Right renal cortex interstitium (tissue), 3 donors: ENCODE measurements around the gene PLCB1. TPM values are rescaled to one million over a fixed set of nuclear protein-coding genes. Genes with fewer than 3 reads are reported as not detected.
"Not testable (repeated sequence)": the region's sequence is repeated elsewhere in the genome, so short reads cannot be mapped to it uniquely, and the experiment has no call there.

Experiments
- DNase-seq, 3 donors: peaks; one replicate each; pipeline ENCODE4 v3.0.0-alpha.2; 2013; ENCODE audit warnings: low read depth in 3 of 3, low spot score in 2 of 3
- polyA plus RNA-seq, 3 donors: library from polyadenylated mRNA; unstranded; fragments of 120-200 nt; gene quantifications; one replicate each; pipeline ENCODE4 v1.2.1, GENCODE V29; 2013; ENCODE audit not compliant: insufficient read length in 3 of 3

The PLCB1 gene
- polyA plus RNA-seq, 3 donors, result 42.8 to 54.2 (median 51.5) TPM

DNA sequence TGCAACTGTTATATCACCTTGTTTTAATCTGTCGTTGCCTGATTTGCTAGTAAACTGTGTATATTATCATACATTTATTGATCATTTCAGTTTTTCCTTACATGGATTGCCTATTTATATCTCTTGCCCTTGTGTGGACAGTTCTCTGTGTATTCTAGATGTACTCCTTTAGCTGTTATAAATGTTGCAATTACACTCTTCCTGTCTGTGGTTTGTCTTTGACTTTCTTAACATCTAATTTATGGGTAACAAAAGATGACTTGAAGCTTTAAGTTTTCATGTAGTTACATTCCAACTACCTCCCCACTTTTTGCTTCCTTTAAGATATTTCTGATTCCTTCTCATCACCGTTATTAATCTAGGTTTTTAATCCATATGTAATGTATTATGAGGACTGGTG lies 22.6 kb downstream of the PLCB1 start:
- no peak for DNase-seq

DNA sequence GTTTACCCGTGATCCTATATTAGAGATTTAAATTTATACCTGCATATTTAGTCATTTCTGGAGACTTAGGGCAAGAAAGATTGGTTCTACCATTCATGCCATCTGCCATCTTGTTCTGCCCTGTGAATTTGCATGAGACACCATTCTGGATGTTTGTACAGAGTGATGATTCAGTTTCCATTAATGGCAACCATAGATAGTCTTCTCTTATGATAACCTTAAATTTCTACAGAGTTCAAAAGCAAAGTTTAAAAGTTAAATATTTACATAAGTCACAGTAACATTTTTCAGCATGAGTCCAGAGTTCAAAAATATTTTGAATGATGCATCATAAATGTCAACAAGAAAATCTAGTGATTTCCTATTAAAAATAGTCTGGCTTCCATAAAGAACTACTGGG lies 23.2 kb downstream of the PLCB1 start:
- DNase-seq, result no peak

DNA sequence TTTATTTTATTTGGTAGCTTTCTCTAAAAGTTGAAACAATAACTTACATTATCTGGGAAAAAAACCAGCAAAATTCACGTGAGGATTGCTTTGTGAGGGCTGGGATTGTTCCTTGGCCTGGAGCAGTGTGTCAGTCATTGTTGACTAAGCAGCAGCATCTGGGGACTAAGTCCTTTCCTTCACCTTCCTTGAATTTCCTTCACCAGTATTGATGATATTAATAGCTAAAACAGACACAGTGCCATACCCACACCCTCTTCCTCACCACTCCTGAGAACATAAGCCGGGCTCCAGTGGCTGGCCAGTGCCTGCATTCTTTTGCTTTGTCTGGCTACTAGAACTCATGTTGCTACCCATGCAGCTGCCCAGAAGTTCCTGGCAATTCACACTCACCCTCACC lies 23.7 kb downstream of the PLCB1 start:
- DNase-seq, result no peak

- no peak for DNase-seq
Observed at GRCh38 chr20:8156235-8157079, 24.4 kb downstream of the PLCB1 start.

- not testable (repeated sequence) for DNase-seq
Observed at GRCh38 chr20:8159217-8159616, 27.2 kb downstream of the PLCB1 start.

DNA sequence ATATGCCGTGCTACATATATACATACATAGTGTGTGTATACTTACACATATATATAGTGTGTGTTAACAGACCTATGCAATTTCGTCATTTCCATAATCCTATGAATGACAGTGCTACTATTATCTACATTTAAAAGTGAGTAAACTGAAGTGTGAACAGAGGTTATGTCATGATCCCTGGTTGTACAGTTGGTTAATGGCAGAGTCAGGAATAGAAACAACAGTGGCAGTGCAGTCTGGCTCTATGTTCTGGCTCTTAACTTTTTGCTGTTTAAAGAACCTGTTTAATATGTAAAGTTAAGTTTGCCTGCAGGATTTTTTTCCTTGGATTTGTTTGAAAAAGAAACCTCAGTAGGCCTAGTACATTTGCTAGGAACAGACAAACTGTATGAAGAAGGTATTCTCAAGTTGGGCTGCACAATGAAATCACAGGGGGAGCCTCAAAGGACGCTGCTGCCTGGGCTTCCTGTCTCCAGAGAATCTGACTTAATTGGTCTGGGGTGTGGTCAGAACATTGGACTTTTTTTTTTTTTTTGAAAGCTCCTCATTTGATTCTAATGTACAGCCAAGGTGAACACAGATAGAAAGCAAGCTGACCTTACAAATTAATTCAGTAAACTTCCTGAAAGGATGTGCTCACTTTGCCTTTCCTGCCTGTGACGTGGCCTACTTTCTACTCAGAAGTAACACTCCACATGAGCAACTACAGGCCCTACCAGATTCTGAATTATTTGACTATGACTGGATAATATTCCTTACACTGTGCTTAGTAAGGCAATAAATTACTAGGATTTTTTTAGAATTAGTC lies 29.4 kb downstream of the PLCB1 start:
- no peak for DNase-seq

DNA sequence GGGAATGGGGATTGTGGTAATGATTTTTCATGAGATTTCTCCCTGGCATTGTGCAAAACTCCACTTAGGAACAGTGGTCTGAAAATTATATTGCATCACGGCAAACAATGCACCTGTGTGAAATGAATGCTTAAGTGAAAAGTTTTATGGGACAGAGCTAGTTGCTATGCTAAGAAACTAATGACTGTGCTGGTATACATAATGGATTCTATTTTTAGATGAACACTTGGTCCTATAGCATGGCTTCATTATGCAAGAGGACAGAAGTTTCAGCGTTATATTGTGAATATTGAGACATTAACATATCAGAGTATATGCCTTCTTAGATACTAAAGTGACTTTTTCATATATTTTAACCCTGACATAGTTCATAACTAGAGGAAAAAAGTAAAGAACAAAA lies 30.5 kb downstream of the PLCB1 start:
- DNase-seq, result no peak

DNA sequence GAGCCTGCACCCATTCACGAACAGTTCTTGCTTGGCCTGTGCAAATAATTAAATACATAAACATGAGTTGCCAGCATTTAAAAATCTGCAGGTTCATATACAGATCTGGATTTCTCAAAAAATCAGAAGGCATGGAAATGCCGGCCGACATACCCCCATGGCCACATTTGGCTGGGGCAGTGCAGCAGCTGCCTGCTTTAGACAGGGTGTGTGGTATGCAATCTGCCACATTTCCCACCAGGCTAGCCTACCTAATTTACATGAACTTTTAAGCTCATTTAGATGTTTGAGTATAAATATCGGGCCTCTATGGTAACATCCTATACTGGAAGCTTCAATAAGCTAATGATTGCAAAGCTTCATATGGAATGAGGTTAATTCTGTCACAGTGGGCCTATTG lies 31.5 kb downstream of the PLCB1 start:
- DNase-seq, result no peak

DNA sequence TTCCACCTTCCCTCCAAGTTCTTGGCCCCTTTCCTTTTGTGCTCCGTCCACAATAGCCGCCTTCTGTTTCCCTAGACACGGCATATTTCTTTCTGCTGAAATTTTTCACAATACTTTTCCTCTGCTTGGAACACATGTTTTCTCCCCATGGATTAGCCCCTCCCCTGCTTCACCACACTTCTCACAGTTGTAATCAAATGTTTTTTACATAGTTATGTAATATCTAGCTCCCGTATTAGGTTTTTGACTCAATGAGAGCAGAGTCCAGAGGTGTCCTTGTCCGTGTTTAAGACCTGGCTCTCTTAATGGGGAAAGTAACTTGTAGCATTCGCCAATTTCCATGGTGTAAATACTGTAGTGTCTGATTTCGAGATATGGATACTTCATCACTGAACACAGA lies 34.7 kb downstream of the PLCB1 start:
- DNase-seq, result no peak

DNA sequence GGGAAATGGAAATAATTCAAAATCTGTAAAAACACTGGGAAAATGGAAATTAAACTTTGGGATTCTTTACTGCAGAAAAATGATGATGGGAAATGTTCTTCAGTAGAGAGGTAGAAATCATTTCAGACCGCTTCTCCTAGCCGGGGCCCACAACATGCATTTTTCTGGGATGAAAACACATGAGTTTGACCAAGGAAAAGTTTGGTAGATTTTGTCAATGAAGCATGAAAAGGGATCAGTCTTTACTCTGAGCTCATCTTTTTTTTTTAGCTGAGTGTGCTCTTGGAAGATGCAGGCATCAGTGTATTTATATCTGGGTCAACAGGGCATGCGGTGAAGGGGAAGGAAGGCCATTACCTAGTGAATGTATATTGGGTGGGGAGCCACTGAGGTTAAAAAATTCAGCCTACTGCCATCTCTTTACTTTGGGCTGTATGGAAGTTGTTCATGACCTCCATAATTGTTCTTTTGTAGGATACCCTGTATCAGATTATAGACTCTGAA lies 36.8 kb downstream of the PLCB1 start:
- DNase-seq, result no peak

DNA sequence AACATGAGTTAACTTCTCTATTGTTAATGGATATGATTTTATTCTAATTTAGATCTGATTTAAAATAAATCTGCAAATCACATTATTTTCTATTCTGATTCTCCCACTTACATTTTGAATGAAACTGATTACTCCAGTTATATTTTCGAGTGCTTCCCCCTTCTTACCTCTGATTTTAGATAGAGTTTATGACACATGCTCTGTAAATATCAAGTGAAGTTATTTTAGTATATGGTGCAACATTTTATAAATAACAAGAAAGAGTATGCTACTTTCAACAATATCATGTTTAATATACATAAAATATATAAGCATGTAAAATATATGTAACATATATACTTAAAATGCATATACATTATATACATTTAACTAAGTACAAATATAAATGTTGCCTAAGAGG lies 38.9 kb downstream of the PLCB1 start:
- no peak for DNase-seq

GRCh38 chr20:8172191-8172590 lies 40.1 kb downstream of the PLCB1 start:
- DNase-seq, result no peak

DNA sequence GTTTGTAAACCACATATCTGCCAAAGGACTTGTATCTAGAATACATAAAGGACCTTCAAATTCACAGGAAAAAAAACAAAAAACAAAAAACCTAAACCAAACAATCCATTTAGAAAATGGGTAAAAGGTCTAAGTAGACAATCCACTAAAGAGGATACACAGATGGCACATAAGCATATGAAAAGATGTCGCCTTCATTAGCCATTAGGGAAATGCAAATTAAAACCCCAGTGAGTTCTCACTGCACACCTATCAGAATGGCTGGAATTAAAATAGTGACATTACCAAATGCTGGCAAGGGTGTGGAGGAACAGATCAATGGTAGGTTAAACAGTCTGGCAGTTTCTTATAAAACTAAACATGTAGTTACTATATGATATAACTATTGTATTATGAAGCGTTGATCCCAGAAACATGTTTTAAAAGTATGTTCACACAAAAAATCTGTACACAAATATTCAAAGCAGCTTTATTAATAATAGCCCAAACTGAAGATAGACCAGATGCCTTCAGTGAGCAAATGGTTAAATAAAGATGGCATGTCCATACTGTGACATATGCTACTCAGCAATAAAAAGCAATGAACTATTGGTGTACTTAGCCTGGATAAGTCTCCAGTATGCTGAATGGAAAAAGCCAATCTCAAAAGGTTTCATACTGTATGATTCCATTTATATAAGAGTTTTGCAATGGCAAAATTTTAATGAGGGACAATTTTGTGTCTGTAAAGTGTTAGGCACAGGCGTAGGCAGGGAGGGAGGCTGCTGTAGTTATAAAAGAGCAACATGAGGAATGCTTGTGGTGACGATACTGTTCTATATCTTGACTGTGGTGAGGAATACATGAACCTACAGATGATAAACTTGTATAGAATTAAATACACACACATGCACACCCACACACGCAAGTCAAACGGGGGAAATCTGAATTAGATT lies 43.9 kb downstream of the PLCB1 start:
- no peak for DNase-seq

DNA sequence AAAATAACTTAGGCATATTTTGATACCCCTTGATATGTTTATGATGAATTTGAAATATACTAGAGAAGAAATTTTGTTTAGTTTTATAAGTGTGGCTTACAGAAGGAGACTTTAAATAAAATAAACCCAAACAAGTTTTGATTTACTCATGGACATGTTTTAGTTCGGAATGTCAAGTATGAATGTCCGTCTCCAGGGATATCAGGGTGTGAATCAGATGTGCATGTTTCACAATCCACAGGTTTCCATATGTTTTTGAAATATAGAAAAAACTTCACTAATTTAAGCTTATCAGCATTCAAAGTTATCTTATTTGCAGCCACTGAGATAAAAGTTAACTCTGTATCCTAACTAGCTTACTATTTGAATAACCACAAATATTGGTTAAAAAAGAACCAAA lies 51.5 kb downstream of the PLCB1 start:
- no peak for DNase-seq

DNA sequence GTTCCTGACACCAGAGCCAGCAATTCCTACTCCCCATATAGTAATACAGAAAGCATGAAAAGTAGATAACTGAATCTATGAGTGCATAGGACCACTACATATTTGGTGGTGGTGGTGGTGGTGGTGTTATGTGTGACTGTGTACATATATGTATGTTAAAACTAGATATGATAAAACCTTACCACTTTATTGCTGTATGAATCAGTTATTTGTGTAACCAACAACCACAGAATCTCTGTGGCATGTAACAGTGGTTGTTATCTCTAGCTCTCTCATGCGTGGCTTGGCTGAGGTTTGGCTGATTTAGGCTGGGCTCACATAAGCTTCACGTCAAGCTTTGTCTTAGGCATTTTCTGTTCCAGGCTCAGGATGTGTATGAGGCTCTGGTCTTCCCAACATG lies 55.7 kb downstream of the PLCB1 start:
- no peak for DNase-seq

DNA sequence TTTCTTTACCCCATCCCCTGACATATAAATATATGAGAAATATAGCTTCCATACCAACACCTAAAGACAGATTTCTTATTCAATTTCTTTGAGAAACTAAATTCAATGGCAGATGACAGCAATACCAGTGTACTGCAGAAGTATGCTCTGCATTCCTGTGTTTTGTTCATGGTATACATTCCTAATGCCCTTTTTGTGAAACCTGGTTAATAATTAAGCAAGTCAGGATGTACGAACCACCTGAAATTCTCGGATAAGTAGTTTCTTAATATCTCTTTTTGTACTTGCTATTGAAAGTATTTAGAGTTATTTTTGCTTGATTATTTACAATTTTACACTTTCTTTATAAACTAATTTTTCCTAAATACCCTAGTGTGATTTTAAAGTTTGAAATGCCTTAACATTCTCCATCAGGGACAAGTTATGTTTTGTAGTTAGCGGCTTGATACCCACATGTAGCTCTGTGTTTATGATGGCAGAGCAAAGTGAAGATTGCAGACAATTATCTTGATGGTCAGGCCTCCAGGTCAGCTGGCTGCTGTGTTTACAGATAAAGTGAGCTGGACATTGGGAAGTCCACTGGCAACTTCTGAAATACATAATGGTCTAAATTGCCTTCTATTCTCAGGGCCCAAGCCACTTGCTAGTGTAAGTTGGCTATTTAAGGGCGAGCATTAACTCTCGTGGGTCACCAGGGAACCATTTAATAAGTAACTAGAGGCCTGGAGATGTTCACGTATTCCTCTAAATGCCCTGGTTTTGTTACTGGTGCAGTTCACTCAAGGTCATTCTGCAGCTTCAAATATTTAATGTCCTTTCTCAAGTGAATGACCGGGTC lies 58.2 kb downstream of the PLCB1 start:
- no peak for DNase-seq

GRCh38 chr20:8194721-8195120 lies 62.7 kb downstream of the PLCB1 start:
- no peak for DNase-seq

GRCh38 chr20:8196096-8196495 lies 64.0 kb downstream of the PLCB1 start:
- no peak for DNase-seq

DNA sequence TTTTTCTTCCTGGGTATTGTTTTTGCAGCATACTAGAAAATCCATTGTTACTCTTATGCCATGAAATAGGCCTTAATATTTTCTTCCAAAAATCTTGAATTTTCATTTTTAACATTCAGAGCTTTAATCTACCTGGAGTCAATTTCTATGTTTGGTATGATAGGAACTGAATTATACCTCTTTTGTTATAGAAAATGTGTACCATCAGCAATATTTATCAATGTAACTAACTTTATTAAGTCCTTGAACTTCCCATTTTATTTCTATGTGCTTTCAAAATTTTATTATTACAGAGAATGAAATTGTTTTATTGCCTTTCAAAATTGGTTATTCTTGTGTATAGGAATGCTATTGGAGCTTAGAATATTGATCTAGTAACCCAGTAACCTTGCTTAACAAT lies 68.2 kb downstream of the PLCB1 start:
- no peak for DNase-seq

- DNase-seq, result no peak
Observed at GRCh38 chr20:8203366-8203765, 71.3 kb downstream of the PLCB1 start.
